ENCODE measurements around the gene TMPRSS7.

The TMPRSS7 gene

GRCh38 chr3:112128843-112129727 lies 94.5 kb downstream of the TMPRSS7 start:
- DNase-seq (ENCODE audit: low spot score) = peak; percentile 81

- DNase-seq (ENCODE audit: low spot score) = no peak
Measured at GRCh38 chr3:112129925-112130637, 95.5 kb downstream of the TMPRSS7 start.

- DNase-seq (ENCODE audit: low spot score) = no peak
Measured at GRCh38 chr3:112130638-112130993, 96.1 kb downstream of the TMPRSS7 start.

All from CD4-positive, alpha-beta T cell treated with Interleukin-15 for 4 hours (primary cell).